Ovary (tissue), 9 donors: ENCODE data around the gene PES1. TPM values are rescaled to one million over a fixed set of nuclear protein-coding genes. Genes with fewer than 3 reads are reported as not detected.
"Not testable (repeated sequence)": the region's sequence is repeated elsewhere in the genome, so short reads cannot be mapped to it uniquely, and the experiment has no call there.

Source experiments
- DNase-seq, 5 donors: peaks; one replicate each; pipeline ENCODE4 v3.0.0-alpha.2; 2019 to 2020
- H3K27ac ChIP-seq, 2 donors: fragments of 200-600 bp; one replicate each; pipeline versions ENCODE4 v1.5.1 to v1.8.0; 2019 to 2022
- H3K27me3 ChIP-seq: fragments of 200-600 bp; one replicate; pipeline ENCODE4 v1.8.0; 2022
- H3K36me3 ChIP-seq: fragments of 200-600 bp; sonication (generic); one replicate; pipeline ENCODE4 v1.5.1; 2019
- H3K4me1 ChIP-seq: one replicate; pipeline ENCODE4 v1.8.1; 2013; ENCODE audit warnings: mild to moderate bottlenecking, moderate library complexity; ENCODE audit not compliant: insufficient read depth
- H3K4me3 ChIP-seq: fragments of 200-600 bp; sonication (generic); one replicate; pipeline ENCODE4 v1.5.1; 2017
- H3K9me3 ChIP-seq, 2 donors: fragments of 200-600 bp in 1 of 2; sonication (generic) in 1 of 2; one replicate each; pipeline versions ENCODE4 v1.5.1 to v1.8.1; 2013 to 2019; ENCODE audit warnings: mild to moderate bottlenecking in 1 of 2, moderate library complexity in 1 of 2
- CTCF ChIP-seq, 3 donors: fragments of 450-650 bp in 2 of 3; fragments of 200-600 bp in 1 of 3; IDR thresholded peaks; one replicate each; pipeline versions ENCODE4 v1.5.1 to v1.8.0; 2016 to 2022; ENCODE audit warnings: antibody characterized with exemption in 3 of 3, mild to moderate bottlenecking in 1 of 3
- EP300 ChIP-seq: sonication (generic); formaldehyde crosslinking; IDR thresholded peaks from one replicate; pipeline ENCODE4 v1.6.1; 2017; ENCODE audit warnings: antibody characterized with exemption
- POLR2A ChIP-seq: fragments of 450-650 bp; IDR thresholded peaks from one replicate; pipeline ENCODE4 v1.6.1; 2017; ENCODE audit warnings: antibody characterized with exemption, mild to moderate bottlenecking, moderate library complexity
- WGBS, 3 donors: extraction: QIAGEN DNeasy Blood & Tissue Kit in 1 of 3; methylation state at CpG; one replicate each; pipeline versions ENCODE4 v1.1.5 to v1.1.7; 2013 to 2017; 5-methylcytosine and 5-hydroxymethylcytosine counted together
- intact Hi-C, 4 donors: fragments of 100-400 bp; cut with DNase I; formaldehyde crosslinking; loops; one replicate each; pipeline versions ENCODE4 v1.11.0 to v1.15.1; 2022 to 2023
- polyA plus RNA-seq, 2 donors: library from polyadenylated mRNA; stranded (reverse); fragments of 200-250 nt in 1 of 2; fragments of 350-450 nt in 1 of 2; fragmentation: Illumina TruSeq in 1 of 2; extraction: RNeasy Lipid Tissue Mini Kit (QIAGEN cat#74804) in 1 of 2; gene quantifications; one replicate each; pipeline ENCODE4 v1.2.3, GENCODE V29; 2013 to 2014
- total RNA-seq, 7 donors: library from RNA; depleted of rRNA in 2 of 7; stranded (reverse); fragments of >200 nt in 2 of 7; fragmentation: NEBNext Ultra II Directional in 3 of 7; extraction: Animal tissue kit (Norgen Biotek cat#: 25700) in 3 of 7; gene quantifications; one replicate each; pipeline versions ENCODE4 v1.1.0 to v1.2.4, GENCODE V29; 2016 to 2023
- donor health status: DM: no; HTN: no; CAD: no; lungs with moderate emphysema.
- donor health status: DM: no; HTN: no; CAD: no.
- donor health status: Bipolar disorder and iron deficiency.
- donor health status: DM: yes; HTN: yes; CAD: no.
- donor health status: DM: no; HTN: no; CAD: no.
- donor health status: DM: yes; HTN: yes; CAD: no.

PES1 gene
- total and polyA plus RNA-seq, 9 donors = 29.0 to 82.3 (median 62.5) TPM

DNA sequence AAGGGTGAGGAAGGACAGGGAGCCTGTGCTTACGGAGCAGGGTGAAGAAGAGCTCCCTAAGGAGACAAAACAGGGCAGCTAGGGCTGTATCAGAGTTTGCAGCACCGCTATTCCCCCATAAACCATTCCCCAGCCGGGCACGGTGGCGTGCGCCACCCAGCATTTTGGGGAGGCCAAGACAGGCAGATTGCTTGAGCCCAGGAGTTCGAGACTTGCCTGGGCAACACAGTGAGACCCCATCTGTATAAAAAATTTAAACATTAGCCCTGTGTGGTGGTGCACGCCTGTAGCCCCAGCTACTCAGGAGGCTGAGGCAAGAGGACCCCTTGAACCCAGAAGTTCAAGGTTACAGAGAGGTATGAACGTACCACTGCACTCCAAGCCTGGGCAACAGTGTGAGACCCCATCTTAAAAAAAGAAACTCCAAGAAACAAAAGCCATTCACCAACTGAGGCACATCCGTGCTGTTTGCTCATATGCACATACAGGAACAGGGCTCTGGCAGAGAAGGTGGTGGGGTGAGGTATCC is 22.0 kb downstream of the PES1 start:
- TF ChIP-seq EP300 (no peak), POLR2A (no peak)
- Histone ChIP-seq H3K9me3 (no peaks in the 10 kb centered on the region), H3K27me3 (no peaks in the 10 kb centered on the region), H3K27ac (no peak overlapping the region), H3K36me3 (no peaks in the 10 kb centered on the region), H3K4me3 (no peak overlapping the region), H3K4me1 (peaks cover 1% of the 10 kb centered on the region)
- DNase-seq = no peak
- WGBS, 3 donors = 88 to 90% (median 90%) methylated on average over 10 of the region's 10 CpGs
- intact Hi-C loops = no loop called here

DNA sequence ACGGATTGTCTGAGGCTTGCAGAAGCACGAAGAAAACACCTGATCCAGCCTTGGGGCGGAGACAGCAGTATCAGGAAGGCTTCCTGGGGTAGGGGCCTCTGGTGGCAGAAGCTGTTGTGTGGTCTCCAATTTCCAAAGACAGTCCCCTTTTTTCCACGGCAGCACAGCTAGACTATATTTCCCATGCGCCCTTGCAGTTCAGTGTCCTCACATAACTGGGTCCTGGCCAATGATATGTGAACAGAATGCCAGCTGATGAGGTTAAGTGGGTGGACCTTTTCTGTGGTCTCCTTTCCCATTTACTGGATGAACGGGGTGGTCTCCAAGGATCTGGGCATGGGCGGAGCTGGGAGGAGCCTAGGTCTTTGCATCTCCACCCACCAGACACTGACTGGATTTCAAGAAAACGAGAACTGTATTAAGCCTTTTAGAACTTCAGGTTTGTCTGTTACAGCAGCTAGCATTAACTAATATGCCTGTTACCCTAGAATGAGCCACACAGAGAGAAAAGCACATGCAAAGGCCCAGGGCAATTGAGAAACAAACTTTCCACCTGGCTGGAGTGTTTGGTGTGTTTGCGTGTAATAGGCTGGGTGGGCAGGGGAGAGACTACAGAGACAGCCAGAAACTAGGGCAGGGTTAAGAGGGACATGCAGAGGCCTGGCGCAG is 23.4 kb downstream of the PES1 start:
- intact Hi-C loops = no loop called here
- no peak overlapping the region for H3K27ac ChIP-seq
- H3K9me3 ChIP-seq = no peaks in the 10 kb centered on the region
- H3K4me1 ChIP-seq = no peaks in the 10 kb centered on the region
- no peak for DNase-seq
- WGBS, 3 donors = 59 to 73% (median 69%) methylated on average over 10 of the region's 10 CpGs
- H3K4me3 ChIP-seq = no peak overlapping the region
- H3K27me3 ChIP-seq = no peaks in the 10 kb centered on the region
- H3K36me3 ChIP-seq = no peaks in the 10 kb centered on the region
- no peak for TF ChIP-seq EP300
- no peak for TF ChIP-seq POLR2A

DNA sequence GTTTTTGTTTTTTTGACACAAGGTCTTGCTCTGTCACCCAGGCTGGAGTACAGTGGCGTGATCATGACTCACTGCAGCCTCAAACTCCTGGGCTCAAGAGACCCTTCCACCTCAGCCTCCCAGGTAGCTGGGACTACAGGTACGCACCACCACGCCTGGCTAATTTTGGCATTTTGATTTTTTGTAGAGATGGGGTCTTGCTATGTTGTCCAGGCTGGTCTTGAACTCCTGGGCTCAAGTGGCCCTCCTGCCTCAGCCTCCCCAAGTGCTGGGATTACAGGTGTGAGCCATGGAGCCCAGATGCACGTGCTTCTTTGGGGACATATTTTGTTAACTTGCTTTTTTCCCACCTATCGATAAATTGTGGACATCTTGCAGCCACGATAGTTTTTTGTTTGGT is 24.4 kb downstream of the PES1 start:
- H3K27me3 ChIP-seq, H3K36me3 ChIP-seq, intact Hi-C loops, H3K4me3 ChIP-seq, H3K4me1 ChIP-seq, DNase-seq, H3K27ac ChIP-seq, H3K9me3 ChIP-seq: not testable (repeated sequence)
- WGBS, 3 donors = 83 to 93% (median 89%) methylated on average over 6 of the region's 6 CpGs

DNA sequence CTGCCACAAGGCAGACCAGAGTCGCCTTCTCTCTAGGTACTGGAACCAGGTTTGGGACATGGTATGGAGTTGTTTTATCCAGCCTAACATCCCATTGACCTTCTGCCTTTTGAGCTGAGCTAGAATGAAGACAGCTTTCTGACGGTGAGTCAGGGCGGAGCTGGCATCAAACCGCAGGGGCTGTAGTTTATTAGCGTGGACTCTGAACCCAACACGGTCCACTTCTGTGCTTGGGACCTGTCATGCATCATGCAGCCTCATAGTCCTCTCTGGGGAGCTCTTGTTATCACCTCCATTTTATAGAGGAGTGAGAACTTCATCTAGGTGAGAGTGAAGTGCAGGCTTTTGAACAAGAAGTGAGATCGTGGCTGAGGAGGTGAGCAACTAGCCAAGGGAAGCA is 25.6 kb downstream of the PES1 start:
- H3K36me3 ChIP-seq = no peaks in the 10 kb centered on the region
- WGBS, 3 donors = 61 to 67% (median 64%) methylated on average over 7 of the region's 7 CpGs
- no peak for DNase-seq
- TF ChIP-seq EP300 = no peak
- TF ChIP-seq CTCF (IDR thresholded peaks at IDR 0.05) = no peak
- TF ChIP-seq POLR2A = no peak
- no peaks in the 10 kb centered on the region for H3K27me3 ChIP-seq
- H3K27ac ChIP-seq = no peak overlapping the region
- no peaks in the 10 kb centered on the region for H3K4me1 ChIP-seq
- H3K4me3 ChIP-seq = no peak overlapping the region
- intact Hi-C loops = no loop called here
- H3K9me3 ChIP-seq = no peaks in the 10 kb centered on the region

DNA sequence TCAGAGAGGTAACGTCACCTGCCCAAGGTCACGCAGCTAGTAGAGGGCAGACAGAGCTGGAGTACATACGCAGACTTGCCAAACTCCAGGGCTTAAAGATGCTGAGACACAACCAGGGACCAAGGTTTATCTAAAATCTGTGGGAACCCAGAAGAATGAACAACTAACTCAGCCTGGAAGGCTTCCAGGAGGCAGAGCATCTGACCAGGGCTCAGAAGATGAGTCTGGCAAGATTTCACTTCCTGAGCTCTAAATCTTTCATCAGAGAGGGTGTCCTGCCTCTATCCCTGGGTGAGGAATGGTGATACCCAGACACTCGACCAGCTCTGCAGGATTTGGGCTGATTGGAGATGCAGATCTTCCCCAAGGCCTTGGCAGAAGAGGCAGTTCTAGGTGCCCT is 26.4 kb downstream of the PES1 start:
- no peak for DNase-seq
- 61 to 69% (median 62%) methylated on average over 4 of the region's 4 CpGs for WGBS, 3 donors
- intact Hi-C loops = no loop called here
- H3K36me3 ChIP-seq = no peaks in the 10 kb centered on the region
- H3K4me1 ChIP-seq = no peaks in the 10 kb centered on the region
- H3K27me3 ChIP-seq = no peaks in the 10 kb centered on the region
- H3K9me3 ChIP-seq = no peaks in the 10 kb centered on the region
- TF ChIP-seq CTCF (IDR thresholded peaks at IDR 0.05) (no peak), EP300 (no peak), POLR2A (no peak)
- H3K27ac ChIP-seq = no peak overlapping the region
- no peak overlapping the region for H3K4me3 ChIP-seq

- Histone ChIP-seq H3K4me3 (no peak overlapping the region), H3K27me3 (no peaks in the 10 kb centered on the region), H3K27ac (no peak overlapping the region), H3K9me3 (no peaks in the 10 kb centered on the region), H3K4me1 (no peaks in the 10 kb centered on the region), H3K36me3 (no peaks in the 10 kb centered on the region)
- no peak for DNase-seq
- TF ChIP-seq CTCF (IDR thresholded peaks at IDR 0.05) = no peak
- TF ChIP-seq POLR2A = no peak
- TF ChIP-seq EP300 = no peak
- intact Hi-C loops = no loop called here
- WGBS, 3 donors = 33 to 47% (median 43%) methylated on average over 3 of the region's 3 CpGs
Measured at GRCh38 chr22:30564761-30565119, 27.0 kb downstream of the PES1 start.
